HG02885 (cell line): ENCODE results near the gene COL27A1.

ENCODE experiments used
- ATAC-seq: cut with Tn5 transposase; IDR thresholded peaks from one replicate; pipeline ENCODE4 v1.9.1; 2021; ENCODE audit warnings: mild to moderate bottlenecking; ENCODE audit not compliant: unreplicated experiment, poor library complexity

The COL27A1 gene

GRCh38 chr9:114141553-114142402 lies 13.6 kb upstream of the COL27A1 start:
- ATAC-seq, result no peak

GRCh38 chr9:114143234-114143633 lies 12.1 kb upstream of the COL27A1 start:
- no peak for ATAC-seq

- no peak for ATAC-seq
Measured at GRCh38 chr9:114146735-114147134, 8.6 kb upstream of the COL27A1 start.

DNA sequence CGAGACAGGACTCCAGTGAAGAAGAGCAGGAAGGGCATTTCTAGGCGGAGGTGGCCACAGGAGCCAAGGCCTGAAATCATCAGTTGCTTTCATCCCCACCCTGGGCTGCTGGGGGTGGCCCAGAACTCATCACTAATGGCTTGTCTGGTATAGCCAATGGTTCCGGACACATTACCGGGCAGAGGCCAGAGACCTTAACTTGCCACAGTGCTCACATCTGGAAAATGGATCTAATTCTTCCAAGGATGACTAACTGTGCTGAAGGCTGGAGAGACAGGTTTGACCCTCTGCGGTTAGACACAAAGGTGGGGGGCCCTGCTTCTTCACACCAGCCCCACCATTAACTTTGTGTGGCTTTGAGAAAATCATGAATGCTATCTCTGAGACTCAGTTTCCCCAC lies 6.2 kb upstream of the COL27A1 start:
- no peak for ATAC-seq

GRCh38 chr9:114149765-114150340 lies 5.5 kb upstream of the COL27A1 start:
- ATAC-seq, result no peak

DNA sequence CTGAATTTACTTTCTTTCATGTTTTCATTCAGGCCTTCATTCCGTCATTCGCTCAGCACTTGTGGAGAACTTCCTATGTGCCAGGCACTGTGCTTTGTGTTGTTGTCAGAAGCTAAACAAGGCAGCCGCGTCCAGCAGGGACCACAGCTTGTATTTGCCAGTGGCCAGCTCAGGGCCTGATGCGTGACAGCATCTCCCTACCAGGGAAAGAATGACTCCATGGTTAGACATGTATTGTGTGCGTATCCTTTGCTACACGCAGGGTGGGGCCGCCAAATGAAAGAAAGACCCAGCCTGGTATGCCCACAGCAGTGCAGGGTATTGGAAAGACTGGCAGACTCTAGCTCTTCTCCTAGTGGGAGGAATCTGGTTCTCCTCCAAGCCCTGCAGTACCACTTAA lies 4.7 kb upstream of the COL27A1 start:
- ATAC-seq, result no peak

GRCh38 chr9:114151426-114151956 lies 3.8 kb upstream of the COL27A1 start:
- ATAC-seq, result no peak

- no peak for ATAC-seq
Measured at GRCh38 chr9:114153761-114154599, 1.4 kb upstream of the COL27A1 start.

GRCh38 chr9:114154600-114155102 lies 686 bp upstream of the COL27A1 start:
- no peak for ATAC-seq

DNA sequence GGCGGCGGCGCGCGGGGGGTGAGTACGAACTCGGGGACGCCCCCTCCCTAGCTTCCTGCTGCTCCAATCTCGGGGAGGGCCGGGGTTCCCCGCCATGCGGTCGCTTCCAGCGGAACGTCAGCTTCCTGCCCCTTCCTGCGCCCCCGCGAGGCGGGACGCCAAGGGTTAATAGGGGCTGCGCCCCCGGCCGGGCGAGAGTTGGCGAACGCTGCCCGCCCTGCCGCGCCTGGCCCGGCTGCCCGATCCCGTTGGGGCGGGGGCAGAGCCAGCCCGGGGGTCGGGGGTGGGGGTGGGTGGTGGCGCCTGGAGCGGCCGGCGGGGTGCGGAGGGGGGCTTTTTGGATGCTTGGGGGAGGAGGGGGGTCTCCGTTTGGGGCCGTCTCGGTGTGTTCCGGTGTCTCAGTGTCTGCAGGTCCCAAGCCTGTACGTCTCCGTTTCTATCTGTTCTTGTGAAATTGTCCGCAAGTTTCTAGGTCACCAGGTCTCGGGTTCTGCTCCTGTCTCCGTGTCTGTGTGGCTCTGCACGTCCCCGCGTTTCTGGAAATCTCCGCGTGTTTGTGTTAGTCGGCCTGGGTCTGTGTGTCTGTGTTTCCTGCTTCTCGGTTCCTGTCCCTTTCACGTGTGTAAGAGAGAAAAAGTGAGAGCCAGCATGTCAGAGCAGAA lies 789 bp downstream of the COL27A1 start:
- ATAC-seq, result no peak

DNA sequence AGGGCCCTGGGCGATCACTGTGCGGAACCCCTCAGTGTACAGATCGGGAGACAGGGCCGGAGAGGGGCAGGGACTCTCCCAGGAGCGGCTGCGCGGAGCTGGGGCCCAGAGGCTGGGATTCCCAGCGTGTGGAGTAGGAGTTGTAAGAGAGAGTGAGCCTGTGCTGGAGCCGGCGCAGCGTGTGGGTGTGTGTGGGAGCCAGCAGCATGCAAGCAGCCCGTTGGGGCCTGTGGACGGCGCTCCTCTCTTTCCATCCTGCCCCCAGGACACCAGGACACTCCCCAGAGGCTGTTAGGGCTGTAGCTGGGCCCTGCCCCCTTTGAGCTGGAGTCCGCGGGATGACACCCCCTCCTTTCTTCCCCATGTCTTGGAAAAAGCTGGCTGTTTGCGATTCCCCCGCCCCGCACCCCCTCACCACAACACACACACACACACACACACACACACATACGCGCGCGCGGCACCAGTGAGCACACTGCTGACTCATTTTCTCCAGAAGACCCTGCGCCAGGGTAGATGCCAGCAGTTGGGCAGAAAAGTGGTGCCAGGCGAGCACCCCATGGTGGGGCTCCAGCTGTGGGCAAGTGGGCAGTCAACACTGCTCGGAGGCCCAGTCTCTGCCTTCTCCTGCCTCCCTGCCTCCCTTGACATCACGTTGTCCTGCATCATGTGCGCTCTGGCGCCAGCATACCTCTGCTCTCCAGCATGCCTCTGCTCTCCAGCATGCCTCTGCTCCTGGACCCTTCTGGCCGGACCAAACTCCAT lies 1.5 kb downstream of the COL27A1 start:
- no peak for ATAC-seq

DNA sequence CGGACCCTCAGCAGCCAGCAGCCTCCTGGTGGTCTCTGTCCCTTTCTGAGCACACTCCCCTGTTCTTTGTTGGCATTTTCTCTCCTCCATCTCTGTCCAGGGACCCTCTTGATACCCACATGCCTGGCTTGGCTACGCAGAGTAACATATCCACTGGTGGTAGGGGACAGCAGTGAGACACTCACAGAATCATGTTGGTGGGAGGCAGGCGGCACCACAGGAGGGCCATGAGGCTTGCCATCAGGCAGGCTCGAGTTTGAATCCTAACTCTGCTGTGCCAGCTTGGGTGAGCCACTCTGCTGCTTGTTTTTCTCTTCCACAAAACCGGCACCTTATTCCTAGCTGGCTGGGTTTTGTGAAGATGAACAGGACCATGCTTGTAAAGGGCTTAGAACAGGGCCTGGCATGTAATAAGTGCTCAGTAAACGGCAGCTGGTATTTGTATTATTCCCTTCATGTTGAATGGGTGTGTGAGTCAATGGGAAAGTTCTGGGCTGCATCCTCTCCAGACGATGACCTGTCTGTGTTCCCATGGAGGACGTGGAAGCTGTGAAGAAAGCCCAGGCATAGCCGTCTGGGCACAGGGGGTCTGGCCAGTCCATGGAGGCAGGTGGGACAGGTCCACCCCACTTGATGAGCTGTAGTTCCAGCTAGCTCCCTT lies 2.3 kb downstream of the COL27A1 start:
- ATAC-seq, result no peak

- no peak for ATAC-seq
Measured at GRCh38 chr9:114158482-114159130, 3.3 kb downstream of the COL27A1 start.

DNA sequence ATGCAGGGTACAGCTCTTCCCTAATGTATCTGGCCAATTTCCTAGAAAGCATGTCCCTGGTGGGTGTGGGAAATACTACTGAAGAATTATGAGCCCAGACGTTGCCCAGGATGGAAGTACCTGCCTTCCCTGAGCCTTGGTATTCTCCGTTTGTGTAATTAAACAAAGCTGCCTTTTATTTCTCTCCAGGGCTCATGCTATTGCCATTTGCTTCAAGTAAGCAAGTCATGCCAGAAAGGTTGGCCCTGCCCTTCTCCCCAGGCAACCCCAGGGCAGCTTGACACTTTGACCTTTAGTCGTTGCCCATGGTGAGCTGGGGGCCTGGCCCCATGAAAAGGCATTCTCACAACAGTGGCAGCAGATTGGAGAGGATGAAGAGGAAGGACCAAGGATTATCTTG lies 4.4 kb downstream of the COL27A1 start:
- no peak for ATAC-seq

GRCh38 chr9:114161513-114161912 lies 6.2 kb downstream of the COL27A1 start:
- no peak for ATAC-seq

DNA sequence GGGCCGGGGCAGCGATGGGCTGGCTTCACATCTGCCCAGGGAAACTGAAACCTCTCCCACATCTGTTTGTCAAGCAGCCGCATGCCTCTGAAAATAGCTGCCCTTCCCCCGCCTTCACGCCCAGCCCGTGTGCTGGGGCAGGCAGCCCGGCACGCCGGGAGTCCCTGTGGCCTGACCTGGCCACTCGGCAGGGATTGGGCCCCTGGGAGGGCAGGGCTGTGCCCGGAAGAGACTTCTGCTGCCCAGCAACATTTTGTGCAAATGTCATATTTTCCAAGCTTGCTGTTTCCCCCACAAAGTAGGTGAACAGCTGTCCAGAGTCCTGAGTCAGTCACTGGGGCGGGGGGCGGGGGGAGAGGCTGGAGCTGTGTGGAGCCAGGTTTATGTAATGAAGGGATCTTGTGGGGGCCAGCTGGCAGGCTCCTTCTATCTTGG lies 8.2 kb downstream of the COL27A1 start:
- ATAC-seq, result no peak

GRCh38 chr9:114164191-114164794 lies 9.0 kb downstream of the COL27A1 start:
- no peak for ATAC-seq
